ENCODE measurements around the gene TMA16.

DNA sequence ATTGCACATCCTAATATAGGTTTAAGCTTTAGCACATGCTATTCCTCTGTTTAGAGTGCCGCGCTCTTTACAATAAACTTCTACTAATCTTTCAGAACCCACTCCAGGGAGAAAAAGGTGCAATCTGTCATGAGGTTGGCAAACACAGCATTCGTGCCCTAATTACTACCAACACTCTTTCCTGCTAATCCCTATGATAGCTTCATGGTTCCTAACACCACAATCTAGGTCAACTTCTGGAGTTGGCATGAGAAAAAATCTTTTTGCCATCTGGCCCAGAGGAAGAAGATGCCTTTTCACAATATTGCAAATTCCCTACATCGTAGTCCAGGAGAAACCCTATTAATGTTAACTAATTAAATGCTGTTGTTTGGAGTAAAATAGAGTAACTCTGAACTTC is 39.6 kb downstream of the TMA16 start:
- TF ChIP-seq EZH2 (IDR thresholded peaks at IDR 0.05; ENCODE audit: borderline replicate concordance, insufficient read depth, low read depth, low read length, poor library complexity, severe bottlenecking) (no peak), CTCF (IDR thresholded peaks at IDR 0.05) (no peak)
